Measurements from ENCODE around the gene SYT11. TPM values are rescaled to one million over a fixed set of nuclear protein-coding genes. Genes with fewer than 3 reads are reported as not detected.

SYT11 gene
- total and polyA plus RNA-seq, 10 of the 15 experiments (the other 5 are each of a cell fraction or from before 2014, with no cell fraction given): 7.7 to 21.2 (median 13.5) TPM

GRCh38 chr1:155910621-155911121 lies 51.3 kb downstream of the SYT11 start (continued):
- no peak for TF ChIP-seq NFIC (IDR thresholded peaks at IDR 0.05; ENCODE audit: low read depth, low read length)
- no peak for TF ChIP-seq MTA3 (IDR thresholded peaks at IDR 0.05; ENCODE audit: borderline replicate concordance, low read length)
- no peak for TF ChIP-seq BCLAF1 (IDR thresholded peaks at IDR 0.05)
- no peak for TF ChIP-seq ZNF622 (IDR thresholded peaks at IDR 0.05)
- no peak for TF ChIP-seq MAX (IDR thresholded peaks at IDR 0.05; ENCODE audit: low read depth, low read length)
- no peak for TF ChIP-seq E4F1 (IDR thresholded peaks at IDR 0.05; ENCODE audit: borderline replicate concordance, partially characterized antibody)
- no peak for TF ChIP-seq KAT2A (conservative IDR thresholded peaks at IDR 0.05; ENCODE audit: control insufficient read depth, low read depth, low read length)
- peak; percentile 93 for TF ChIP-seq RAD51 (IDR thresholded peaks at IDR 0.05)
- no peak for TF ChIP-seq ESRRA (IDR thresholded peaks at IDR 0.05; ENCODE audit: low read length)
- TF ChIP-seq ZNF274 (IDR thresholded peaks at IDR 0.05; ENCODE audit: insufficient read depth, insufficient read length): no peak
- no peak for TF ChIP-seq NR2F1 (conservative IDR thresholded peaks at IDR 0.05)
- TF ChIP-seq IKZF2 (IDR thresholded peaks at IDR 0.05): no peak
- no peak for TF ChIP-seq ZNF592 (IDR thresholded peaks at IDR 0.05)
- no peak for TF ChIP-seq ASH2L (IDR thresholded peaks at IDR 0.05; ENCODE audit: borderline replicate concordance, low read depth)
- no peak for TF ChIP-seq BCL3 (IDR thresholded peaks at IDR 0.05; ENCODE audit: borderline replicate concordance, insufficient read depth, low read depth, low read length, poor library complexity, severe bottlenecking)
- TF ChIP-seq PAX5 (IDR thresholded peaks at IDR 0.05; ENCODE audit: borderline replicate concordance, low read depth, low read length): no peak
- TF ChIP-seq EGR1 (IDR thresholded peaks at IDR 0.05; ENCODE audit: borderline replicate concordance in 1 of 2, low read depth in 2 of 2, low read length in 2 of 2): no peak
- TF ChIP-seq SMARCA5 (IDR thresholded peaks at IDR 0.05): no peak
- TF ChIP-seq SUZ12 (IDR thresholded peaks at IDR 0.05; ENCODE audit: unreplicated experiment): no peak
- TF ChIP-seq POU2F2 (IDR thresholded peaks at IDR 0.05; ENCODE audit: borderline replicate concordance, low read depth, low read length): no peak

All from GM12878 (cell line).